IPS-15b (cell line): ENCODE measurements around the gene SLC25A3.
A peak's percentile ranks its signal among the peaks of the same experiment; 100 is the strongest.
"Not testable (repeated sequence)": the region's sequence is repeated elsewhere in the genome, so short reads cannot be mapped to it uniquely, and the experiment has no call there.

Source experiments
- H3K27me3 ChIP-seq: one replicate; pipeline ENCODE4 v1.6.1; 2013; ENCODE audit warnings: low read length; ENCODE audit not compliant: control insufficient read depth, insufficient read depth
- H3K36me3 ChIP-seq: one replicate; pipeline ENCODE4 v1.6.1; 2013; ENCODE audit warnings: low read length; ENCODE audit not compliant: control insufficient read depth, insufficient read depth
- H3K4me1 ChIP-seq: one replicate; pipeline ENCODE4 v1.6.1; 2013; ENCODE audit warnings: mild to moderate bottlenecking, low read length; ENCODE audit not compliant: control insufficient read depth, insufficient read depth
- H3K4me3 ChIP-seq: one replicate; pipeline ENCODE4 v1.5.1; 2013; ENCODE audit warnings: low read depth, low read length
- H3K9ac ChIP-seq: one replicate; pipeline ENCODE4 v1.6.1; 2013; ENCODE audit warnings: low read depth, mild to moderate bottlenecking, low read length
- H3K9me3 ChIP-seq: one replicate; pipeline ENCODE4 v1.6.1; 2013; ENCODE audit warnings: mild to moderate bottlenecking, low read length; ENCODE audit not compliant: control insufficient read depth, insufficient read depth

The SLC25A3 gene

GRCh38 chr12:98597313-98597712 lies 3.8 kb downstream of the SLC25A3 start:
- peaks cover 38% of the 10 kb centered on the region for H3K36me3 ChIP-seq
- not testable (repeated sequence) for H3K9ac ChIP-seq, H3K9me3 ChIP-seq, H3K4me3 ChIP-seq, H3K27me3 ChIP-seq, H3K4me1 ChIP-seq

- Histone ChIP-seq H3K9ac (no peak overlapping the region), H3K4me1 (no peaks in the 10 kb centered on the region), H3K4me3 (no peak overlapping the region), H3K36me3 (peaks cover 33% of the 10 kb centered on the region), H3K9me3 (no peaks in the 10 kb centered on the region), H3K27me3 (no peaks in the 10 kb centered on the region)
Observed at GRCh38 chr12:98601924-98602323, 8.4 kb downstream of the SLC25A3 start.

- no peaks in the 10 kb centered on the region for H3K4me1 ChIP-seq
- no peak overlapping the region for H3K9ac ChIP-seq
- H3K4me3 ChIP-seq = no peak overlapping the region
- peaks cover 2% of the 10 kb centered on the region for H3K36me3 ChIP-seq
- H3K9me3 ChIP-seq = no peaks in the 10 kb centered on the region
- H3K27me3 ChIP-seq = no peaks in the 10 kb centered on the region
Observed at GRCh38 chr12:98606359-98606988, 13.0 kb downstream of the SLC25A3 start.

- H3K27me3 ChIP-seq = no peaks in the 10 kb centered on the region
- H3K9ac ChIP-seq = no peak overlapping the region
- no peak overlapping the region for H3K4me3 ChIP-seq
- H3K36me3 ChIP-seq = no peaks in the 10 kb centered on the region
- no peaks in the 10 kb centered on the region for H3K9me3 ChIP-seq
- no peaks in the 10 kb centered on the region for H3K4me1 ChIP-seq
Observed at GRCh38 chr12:98610596-98610995, 17.1 kb downstream of the SLC25A3 start.

- Histone ChIP-seq H3K27me3 (no peaks in the 10 kb centered on the region), H3K9me3 (no peaks in the 10 kb centered on the region), H3K9ac (peak overlapping the region; percentile 47), H3K4me3 (no peak overlapping the region), H3K4me1 (no peaks in the 10 kb centered on the region), H3K36me3 (no peaks in the 10 kb centered on the region)
Observed at GRCh38 chr12:98612696-98613334, 19.3 kb downstream of the SLC25A3 start.

GRCh38 chr12:98618952-98619351 lies 25.5 kb downstream of the SLC25A3 start:
- no peak overlapping the region for H3K9ac ChIP-seq
- H3K36me3 ChIP-seq = no peaks in the 10 kb centered on the region
- H3K27me3 ChIP-seq = no peaks in the 10 kb centered on the region
- no peaks in the 10 kb centered on the region for H3K4me1 ChIP-seq
- H3K9me3 ChIP-seq = no peaks in the 10 kb centered on the region
- H3K4me3 ChIP-seq = no peak overlapping the region

GRCh38 chr12:98635657-98636323 lies 42.3 kb downstream of the SLC25A3 start:
- Histone ChIP-seq H3K27me3 (no peaks in the 10 kb centered on the region), H3K9me3 (no peaks in the 10 kb centered on the region), H3K4me3 (no peak overlapping the region), H3K36me3 (no peaks in the 10 kb centered on the region), H3K4me1 (no peaks in the 10 kb centered on the region), H3K9ac (no peak overlapping the region)

GRCh38 chr12:98637068-98637467 lies 43.6 kb downstream of the SLC25A3 start:
- H3K9ac ChIP-seq = no peak overlapping the region

GRCh38 chr12:98638009-98638408 lies 44.5 kb downstream of the SLC25A3 start:
- Histone ChIP-seq H3K9ac (no peak overlapping the region), H3K4me3 (no peak overlapping the region), H3K36me3 (no peaks in the 10 kb centered on the region), H3K4me1 (no peaks in the 10 kb centered on the region), H3K9me3 (no peaks in the 10 kb centered on the region), H3K27me3 (no peaks in the 10 kb centered on the region)

More at GRCh38 chr12:98637068-98637467, 43.6 kb downstream of the SLC25A3 start:
- no peaks in the 10 kb centered on the region for H3K36me3 ChIP-seq
- H3K27me3 ChIP-seq = no peaks in the 10 kb centered on the region
- H3K4me1 ChIP-seq = no peaks in the 10 kb centered on the region
- no peaks in the 10 kb centered on the region for H3K9me3 ChIP-seq
- no peak overlapping the region for H3K4me3 ChIP-seq

- Histone ChIP-seq H3K9ac (no peak overlapping the region), H3K4me3 (no peak overlapping the region), H3K36me3 (no peaks in the 10 kb centered on the region), H3K9me3 (no peaks in the 10 kb centered on the region), H3K4me1 (no peaks in the 10 kb centered on the region), H3K27me3 (no peaks in the 10 kb centered on the region)
Observed at GRCh38 chr12:98639491-98639890, 46.0 kb downstream of the SLC25A3 start.

- not testable (repeated sequence) for H3K4me1 ChIP-seq, H3K36me3 ChIP-seq, H3K9ac ChIP-seq, H3K9me3 ChIP-seq, H3K4me3 ChIP-seq, H3K27me3 ChIP-seq
Observed at GRCh38 chr12:98642801-98643200, 49.3 kb downstream of the SLC25A3 start.

GRCh38 chr12:98644433-98644711 lies 50.9 kb downstream of the SLC25A3 start:
- Histone ChIP-seq H3K27me3 (no peaks in the 10 kb centered on the region), H3K36me3 (no peaks in the 10 kb centered on the region), H3K9me3 (no peaks in the 10 kb centered on the region), H3K4me1 (peaks cover 4% of the 10 kb centered on the region), H3K9ac (peak overlapping the region; percentile 73), H3K4me3 (peak overlapping the region; percentile 93)
